HCT116 (cell line): Measurements from ENCODE around the gene OR6S1. TPM values are rescaled to one million over a fixed set of nuclear protein-coding genes. Genes with fewer than 3 reads are reported as not detected.
"Not testable (repeated sequence)": the region's sequence is repeated elsewhere in the genome, so short reads cannot be mapped to it uniquely, and the experiment has no call there.

ENCODE experiments used
- ATAC-seq: fragments of 200-7000 bp; cut with Tn5 transposase; 2 replicates; pipeline ENCODE4 v1.9.1; 2020; ENCODE audit warnings: mild to moderate bottlenecking, moderate library complexity
- BruUV-seq: library from RNA; stranded (reverse); fragments of 400-500 nt; replicated peaks from 2 replicates; lab custom pipeline; 2021; lab: Mats Ljungman, UMichigan
- CTCF ChIA-PET: fragments of 300-600 bp; sonication (Branson Sonifier 250); formaldehyde crosslinking; loops from one replicate; lab custom pipeline; 2021; ENCODE audit warnings: antibody characterized with exemption; lab: Charles Lee
- POLR2A ChIA-PET: fragments of 300-600, 350-600 bp; sonication (Branson Sonifier 250); formaldehyde crosslinking; loops from one replicate; lab custom pipeline; 2021; ENCODE audit warnings: antibody characterized with exemption; lab: Charles Lee
- RAD21 ChIA-PET, 2 experiments: fragments of 300-600 bp; sonication (Branson Sonifier 250); formaldehyde crosslinking; loops; one replicate each; lab custom pipeline; 2023; ENCODE audit warnings: low total read pairs in 2 of 2; ENCODE audit not compliant: uncharacterized antibody in 2 of 2, unreplicated experiment in 2 of 2, low non-redundant PET in 1 of 2; lab: Charles Lee
- DNase-seq: peaks from one replicate; pipeline ENCODE4 v3.0.0-alpha.2; 2010; ENCODE audit warnings: low read depth, low spot score
- H2AFZ ChIP-seq: fragments of 200-600 bp; shearing (Covaris generic), sonication (generic); 2 replicates; pipeline ENCODE4 v1.6.1; 2017; ENCODE audit warnings: low read depth, mixed run types, mixed read lengths, antibody characterized with exemption, low read length; ENCODE audit not compliant: poor library complexity, severe bottlenecking
- H3K27ac ChIP-seq: 2 replicates; pipeline ENCODE4 v1.5.1; 2012; ENCODE audit warnings: low read depth, low read length
- H3K27me3 ChIP-seq: fragments of 200-600 bp; sonication (generic); 2 replicates; pipeline ENCODE4 v1.6.1; 2016; ENCODE audit warnings: mixed run types, low read length, mixed read lengths; ENCODE audit not compliant: insufficient read depth
- H3K36me3 ChIP-seq, 2 experiments: fragments of 200-500 bp in 1 of 2; fragments of 200-600 bp in 1 of 2; sonication (Bioruptor generic) in 1 of 2; sonication (generic) in 1 of 2; 2 replicates each; pipeline versions ENCODE4 v1.5.1 to v1.6.1; 2014 to 2016; ENCODE audit warnings: low read length in 2 of 2, inconsistent platforms in 1 of 2, mixed read lengths in 1 of 2, mixed run types in 1 of 2; ENCODE audit not compliant: insufficient read depth in 2 of 2, control insufficient read depth in 1 of 2
- H3K4me1 ChIP-seq, 2 experiments: fragments of 200-600 bp in 1 of 2; sonication (generic) in 1 of 2; 2 replicates each; pipeline versions ENCODE4 v1.5.1 to v1.6.1; 2012 to 2017; ENCODE audit warnings: low read length in 2 of 2, inconsistent platforms in 1 of 2, mild to moderate bottlenecking in 1 of 2, mixed read lengths in 1 of 2, mixed run types in 1 of 2, moderate library complexity in 1 of 2; ENCODE audit not compliant: insufficient read depth in 2 of 2, control insufficient read depth in 1 of 2
- H3K4me2 ChIP-seq: fragments of 200-600 bp; sonication (generic); 2 replicates; pipeline ENCODE4 v1.6.1; 2017; ENCODE audit warnings: mixed run types, low read length, mixed read lengths
- H3K4me3 ChIP-seq, 2 experiments: fragments of 200-600 bp in 1 of 2; sonication (generic) in 1 of 2; replicated peaks in 1 of 2; 2 replicates each; pipeline ENCODE4 v1.5.1; 2011 to 2016; ENCODE audit warnings: low read length in 2 of 2, control low read depth in 1 of 2, low read depth in 1 of 2, mild to moderate bottlenecking in 1 of 2, mixed read lengths in 1 of 2, mixed run types in 1 of 2
- H3K79me2 ChIP-seq: fragments of 200-600 bp; sonication (generic); 2 replicates; pipeline ENCODE4 v1.6.1; 2017; ENCODE audit warnings: mild to moderate bottlenecking, mixed run types, low read length, moderate library complexity, mixed read lengths; ENCODE audit not compliant: insufficient read depth
- H3K9ac ChIP-seq: fragments of 200-600 bp; sonication (generic); 2 replicates; pipeline ENCODE4 v1.6.1; 2016; ENCODE audit warnings: low read length, mixed read lengths
- H3K9me2 ChIP-seq: fragments of 200-600 bp; sonication (generic), shearing (Covaris generic); 2 replicates; pipeline ENCODE4 v1.6.1; 2017; ENCODE audit warnings: mixed run types, mild to moderate bottlenecking, moderate library complexity; ENCODE audit not compliant: insufficient read depth
- H3K9me3 ChIP-seq, 2 experiments: fragments of 200-500 bp in 1 of 2; fragments of 200-600 bp in 1 of 2; sonication (Bioruptor generic) in 1 of 2; sonication (generic) in 1 of 2; 2 replicates each; pipeline ENCODE4 v1.6.1; 2014 to 2017; ENCODE audit warnings: low read length in 2 of 2, mixed read lengths in 2 of 2, inconsistent platforms in 1 of 2, low read depth in 1 of 2, mild to moderate bottlenecking in 1 of 2, mixed run types in 1 of 2, moderate library complexity in 1 of 2; ENCODE audit not compliant: control insufficient read depth in 1 of 2, insufficient read depth in 1 of 2
- H4K20me1 ChIP-seq: fragments of 200-600 bp; sonication (generic), shearing (Covaris generic); 2 replicates; pipeline ENCODE4 v1.6.1; 2017; ENCODE audit warnings: mixed run types, mild to moderate bottlenecking, moderate library complexity; ENCODE audit not compliant: insufficient read depth
- CBX3 ChIP-seq: IDR thresholded peaks from 2 replicates; pipeline ENCODE4 v1.6.1; 2012; ENCODE audit warnings: low read depth
- CEBPB ChIP-seq: IDR thresholded peaks from 2 replicates; pipeline ENCODE4 v1.6.1; 2012; ENCODE audit warnings: low read depth
- ELF1 ChIP-seq: IDR thresholded peaks from 2 replicates; pipeline ENCODE4 v1.6.1; 2012; ENCODE audit warnings: low read depth, borderline replicate concordance
- EZH2 ChIP-seq: fragments of 200-600 bp; sonication (generic); IDR thresholded peaks from 2 replicates; pipeline ENCODE4 v1.6.1; 2017; ENCODE audit warnings: antibody characterized with exemption, mixed run types
- EZH2phosphoT487 ChIP-seq: fragments of 200-600 bp; IDR thresholded peaks from 2 replicates; pipeline ENCODE4 v1.6.1; 2018; ENCODE audit warnings: antibody characterized with exemption, borderline replicate concordance
- JUND ChIP-seq: IDR thresholded peaks from 2 replicates; pipeline ENCODE4 v1.6.1; 2012
- POLR2A ChIP-seq: IDR thresholded peaks from 2 replicates; pipeline ENCODE4 v1.7.0; 2011; ENCODE audit warnings: borderline replicate concordance; ENCODE audit not compliant: insufficient read depth, insufficient read length; ENCODE audit errors: extremely low read depth
- POLR2AphosphoS5 ChIP-seq: IDR thresholded peaks from 2 replicates; pipeline ENCODE4 v1.6.1; 2011; ENCODE audit warnings: mild to moderate bottlenecking, low read depth, low read length, moderate library complexity
- RAD21 ChIP-seq: IDR thresholded peaks from 2 replicates; pipeline ENCODE4 v1.6.1; 2012; ENCODE audit warnings: low read depth, mild to moderate bottlenecking
- SIN3A ChIP-seq: IDR thresholded peaks from 2 replicates; pipeline ENCODE4 v1.6.1; 2012; ENCODE audit warnings: low read depth
- SRF ChIP-seq: IDR thresholded peaks from 2 replicates; pipeline ENCODE4 v1.6.1; 2012; ENCODE audit warnings: low read depth
- TCF7L2 ChIP-seq: IDR thresholded peaks from 2 replicates; pipeline ENCODE4 v1.7.0; 2011; ENCODE audit warnings: borderline replicate concordance, inconsistent platforms; ENCODE audit not compliant: insufficient read depth, insufficient read length; ENCODE audit errors: extremely low read depth
- YY1 ChIP-seq: IDR thresholded peaks from 2 replicates; pipeline ENCODE4 v1.6.1; 2011; ENCODE audit warnings: low read length, low read depth, moderate library complexity, mild to moderate bottlenecking; ENCODE audit not compliant: insufficient replicate concordance; ENCODE audit errors: extremely low read depth
- ZBTB33 ChIP-seq: IDR thresholded peaks from 2 replicates; pipeline ENCODE4 v1.6.1; 2011; ENCODE audit warnings: mild to moderate bottlenecking, low read length, moderate library complexity; ENCODE audit not compliant: insufficient replicate concordance; ENCODE audit errors: extremely low read depth
- ZNF274 ChIP-seq: fragments of 200-500 bp; sonication (Bioruptor generic); IDR thresholded peaks from 2 replicates; pipeline ENCODE4 v1.6.1; 2014; ENCODE audit warnings: mild to moderate bottlenecking, low read depth, low read length, inconsistent platforms
- intact Hi-C: fragments of 100-400 bp; cut with micrococcal nuclease; formaldehyde crosslinking; loops from 2 replicates; pipeline ENCODE4 v1.10.0; 2022
- total RNA-seq: library from RNA; stranded (reverse); gene quantifications from one replicate; pipeline ENCODE4 v1.2.1, GENCODE V29; 2021; ENCODE audit not compliant: unreplicated experiment
- TF ChIP-seq, protein P1 (sequence below): IDR thresholded peaks from 2 replicates; pipeline ENCODE4 v1.6.1; 2012
- TF ChIP-seq, protein P2 (sequence below): IDR thresholded peaks from 2 replicates; pipeline ENCODE4 v1.6.1; 2012; ENCODE audit warnings: low read depth

Gene OR6S1
- total RNA-seq, 1 experiment from 2014 or later: not detected

GRCh38 chr14:20620798-20621478, 20.6 kb downstream of the OR6S1 start:
- no peak overlapping the region for H2AFZ ChIP-seq
- TF ChIP-seq CEBPB (no peak), ZNF274 (no peak), POLR2A (no peak), ELF1 (no peak), CBX3 (no peak), JUND (no peak), ZBTB33 (no peak), SRF (no peak), RAD21 (no peak), SIN3A (no peak), EZH2 (no peak), EZH2phosphoT487 (no peak), POLR2AphosphoS5 (no peak), TCF7L2 (no peak), YY1 (no peak)
- TF ChIP-seq, protein P1, sequence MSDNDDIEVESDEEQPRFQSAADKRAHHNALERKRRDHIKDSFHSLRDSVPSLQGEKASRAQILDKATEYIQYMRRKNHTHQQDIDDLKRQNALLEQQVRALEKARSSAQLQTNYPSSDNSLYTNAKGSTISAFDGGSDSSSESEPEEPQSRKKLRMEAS: no peak
- TF ChIP-seq, protein P2, sequence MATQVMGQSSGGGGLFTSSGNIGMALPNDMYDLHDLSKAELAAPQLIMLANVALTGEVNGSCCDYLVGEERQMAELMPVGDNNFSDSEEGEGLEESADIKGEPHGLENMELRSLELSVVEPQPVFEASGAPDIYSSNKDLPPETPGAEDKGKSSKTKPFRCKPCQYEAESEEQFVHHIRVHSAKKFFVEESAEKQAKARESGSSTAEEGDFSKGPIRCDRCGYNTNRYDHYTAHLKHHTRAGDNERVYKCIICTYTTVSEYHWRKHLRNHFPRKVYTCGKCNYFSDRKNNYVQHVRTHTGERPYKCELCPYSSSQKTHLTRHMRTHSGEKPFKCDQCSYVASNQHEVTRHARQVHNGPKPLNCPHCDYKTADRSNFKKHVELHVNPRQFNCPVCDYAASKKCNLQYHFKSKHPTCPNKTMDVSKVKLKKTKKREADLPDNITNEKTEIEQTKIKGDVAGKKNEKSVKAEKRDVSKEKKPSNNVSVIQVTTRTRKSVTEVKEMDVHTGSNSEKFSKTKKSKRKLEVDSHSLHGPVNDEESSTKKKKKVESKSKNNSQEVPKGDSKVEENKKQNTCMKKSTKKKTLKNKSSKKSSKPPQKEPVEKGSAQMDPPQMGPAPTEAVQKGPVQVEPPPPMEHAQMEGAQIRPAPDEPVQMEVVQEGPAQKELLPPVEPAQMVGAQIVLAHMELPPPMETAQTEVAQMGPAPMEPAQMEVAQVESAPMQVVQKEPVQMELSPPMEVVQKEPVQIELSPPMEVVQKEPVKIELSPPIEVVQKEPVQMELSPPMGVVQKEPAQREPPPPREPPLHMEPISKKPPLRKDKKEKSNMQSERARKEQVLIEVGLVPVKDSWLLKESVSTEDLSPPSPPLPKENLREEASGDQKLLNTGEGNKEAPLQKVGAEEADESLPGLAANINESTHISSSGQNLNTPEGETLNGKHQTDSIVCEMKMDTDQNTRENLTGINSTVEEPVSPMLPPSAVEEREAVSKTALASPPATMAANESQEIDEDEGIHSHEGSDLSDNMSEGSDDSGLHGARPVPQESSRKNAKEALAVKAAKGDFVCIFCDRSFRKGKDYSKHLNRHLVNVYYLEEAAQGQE: no peak
- TF ChIP-seq, all 23 proteins: peak for 0
- H3K4me3 ChIP-seq: no peak overlapping the region
- DNase-seq (no peak), ATAC-seq (no peak)
- ChIA-PET RAD21 (no interaction called here), CTCF (interaction anchor here (1.3 to 3.2 kb wide), 2 partner anchors 7 to 36 kb away, joined by 3 to 16 read pairs; no protein-coding TSS in a partner anchor), POLR2A (interaction anchor here (1.7 kb wide), 1 partner anchor 60 kb away, joined by 9 read pairs; no protein-coding TSS in a partner anchor)
- no TSS peak for BruUV-seq
- H3K4me1 ChIP-seq: peaks cover 9 to 23% of the 10 kb centered on the region in 2 experiments
- H4K20me1 ChIP-seq: no peaks in the 10 kb centered on the region
- no peak overlapping the region for H3K27ac ChIP-seq
- H3K79me2 ChIP-seq: no peaks in the 10 kb centered on the region
- no peak overlapping the region for H3K9ac ChIP-seq
- intact Hi-C loops: no loop called here
- no peaks in the 10 kb centered on the region for H3K27me3 ChIP-seq
- no peak overlapping the region for H3K4me2 ChIP-seq
- H3K36me3 ChIP-seq: no peaks in the 10 kb centered on the region
- H3K9me3 ChIP-seq: no peaks in the 10 kb centered on the region
- H3K9me2 ChIP-seq: no peaks in the 10 kb centered on the region

DNA sequence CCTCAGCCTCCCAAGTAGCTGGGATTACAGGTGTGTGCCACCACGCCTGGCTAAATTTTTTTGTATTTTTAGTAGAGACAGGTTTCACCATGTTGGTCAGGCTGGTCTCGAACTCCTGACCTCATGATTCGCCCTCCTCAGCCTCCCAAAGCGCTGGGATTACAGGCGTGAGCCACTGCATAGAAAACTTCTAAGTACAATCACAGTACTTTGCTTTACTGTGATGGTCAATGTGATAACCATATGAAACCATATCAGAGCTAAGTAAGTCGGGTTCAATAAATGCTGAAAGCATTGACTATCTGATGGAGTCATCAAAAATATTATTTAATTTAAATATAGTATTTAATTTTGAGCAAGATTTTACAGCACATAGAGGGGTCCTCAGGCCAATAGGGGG, 21.8 kb downstream of the OR6S1 start:
- H3K9me3 ChIP-seq, H3K79me2 ChIP-seq, H3K4me3 ChIP-seq, H3K27ac ChIP-seq, DNase-seq, H4K20me1 ChIP-seq, H3K9me2 ChIP-seq, H3K36me3 ChIP-seq, RAD21 ChIA-PET, H3K27me3 ChIP-seq, CTCF ChIA-PET, H3K4me2 ChIP-seq, ATAC-seq, H3K9ac ChIP-seq, BruUV-seq, H2AFZ ChIP-seq: not testable (repeated sequence)
- intact Hi-C loops: loop anchor here (10.0 kb wide), 1 partner anchor 355 kb away; no protein-coding TSS in a partner anchor
- POLR2A ChIA-PET: interaction anchor here (1.7 kb wide), 1 partner anchor 62 kb away, joined by 9 read pairs; no protein-coding TSS in a partner anchor
- H3K4me1 ChIP-seq: peaks cover 11 to 19% of the 10 kb centered on the region in 2 experiments
